ENCODE measurements around the gene TTC28. TPM values are rescaled to one million over a fixed set of nuclear protein-coding genes. Genes with fewer than 3 reads are reported as not detected.
A peak's percentile ranks its signal among the peaks of the same experiment; 100 is the strongest.
"Not testable (repeated sequence)": the region's sequence is repeated elsewhere in the genome, so short reads cannot be mapped to it uniquely, and the experiment has no call there.

Gene TTC28
- total and polyA plus RNA-seq, 4 donors = 3.1 to 74.9 (median 26.1) TPM

- H3K9me3 ChIP-seq (ENCODE audit: control insufficient read depth, low read length) = no peaks in the 10 kb centered on the region
- no peaks in the 10 kb centered on the region for H3K4me1 ChIP-seq (ENCODE audit: control insufficient read depth in 1 of 2, insufficient read depth in 2 of 2, low read length in 2 of 2)
- intact Hi-C loops (cut with DNase I) = no loop called here
- ATAC-seq (ENCODE audit: low FRiP score) (no peak), DNase-seq (no peak)
- H3K27me3 ChIP-seq (ENCODE audit: control insufficient read depth in 1 of 2, insufficient read depth in 2 of 2, low read length in 1 of 2) = no peaks in the 10 kb centered on the region
- H3K27ac ChIP-seq (ENCODE audit: low read depth in 1 of 2, low read length in 2 of 2) = no peak overlapping the region
- H3K36me3 ChIP-seq (ENCODE audit: control insufficient read depth in 1 of 2, insufficient read depth in 2 of 2, low read length in 1 of 2) = no peaks in the 10 kb centered on the region
- no peak overlapping the region for H3K4me3 ChIP-seq (ENCODE audit: low read length in 2 of 2)
These were observed 51.8 kb downstream of the TTC28 start for GRCh38 chr22:28627791-28628190.

- Histone ChIP-seq H3K27me3 (ENCODE audit: control insufficient read depth in 1 of 2, insufficient read depth in 2 of 2, low read length in 1 of 2) (no peaks in the 10 kb centered on the region), H3K4me1 (ENCODE audit: control insufficient read depth in 1 of 2, insufficient read depth in 2 of 2, low read length in 2 of 2) (no peaks in the 10 kb centered on the region), H3K27ac (ENCODE audit: low read depth in 1 of 2, low read length in 2 of 2) (no peak overlapping the region), H3K9me3 (ENCODE audit: control insufficient read depth, low read length) (no peaks in the 10 kb centered on the region), H3K4me3 (ENCODE audit: low read length in 2 of 2) (no peak overlapping the region), H3K36me3 (ENCODE audit: control insufficient read depth in 1 of 2, insufficient read depth in 2 of 2, low read length in 1 of 2) (no peaks in the 10 kb centered on the region)
- intact Hi-C loops (cut with DNase I) = no loop called here
- no peak for DNase-seq
- 28 to 47% methylated on average over 5 of the region's 5 CpGs for WGBS, 2 donors
- ATAC-seq (ENCODE audit: low FRiP score) = no peak
These were observed 59.3 kb downstream of the TTC28 start for GRCh38 chr22:28620244-28620922.

GRCh38 chr22:28619236-28619635 is 60.4 kb downstream of the TTC28 start:
- Histone ChIP-seq H3K4me1 (ENCODE audit: control insufficient read depth in 1 of 2, insufficient read depth in 2 of 2, low read length in 2 of 2) (no peaks in the 10 kb centered on the region), H3K36me3 (ENCODE audit: control insufficient read depth in 1 of 2, insufficient read depth in 2 of 2, low read length in 1 of 2) (no peaks in the 10 kb centered on the region), H3K4me3 (ENCODE audit: low read length in 2 of 2) (no peak overlapping the region), H3K27me3 (ENCODE audit: control insufficient read depth in 1 of 2, insufficient read depth in 2 of 2, low read length in 1 of 2) (no peaks in the 10 kb centered on the region), H3K9me3 (ENCODE audit: control insufficient read depth, low read length) (no peaks in the 10 kb centered on the region), H3K27ac (ENCODE audit: low read depth in 1 of 2, low read length in 2 of 2) (no peak overlapping the region)
- 93 to 97% methylated on average over 2 of the region's 2 CpGs for WGBS, 2 donors
- no peak for DNase-seq
- no peak for ATAC-seq (ENCODE audit: low FRiP score)
- intact Hi-C loops (cut with DNase I) = no loop called here

GRCh38 chr22:28615423-28615822 is 64.2 kb downstream of the TTC28 start:
- H3K9me3 ChIP-seq (ENCODE audit: control insufficient read depth, low read length); H3K4me1 ChIP-seq (ENCODE audit: control insufficient read depth in 1 of 2, insufficient read depth in 2 of 2, low read length in 2 of 2); H3K4me3 ChIP-seq (ENCODE audit: low read length in 2 of 2); H3K27ac ChIP-seq (ENCODE audit: low read depth in 1 of 2, low read length in 2 of 2); ATAC-seq (ENCODE audit: low FRiP score); intact Hi-C loops (cut with DNase I); DNase-seq; H3K27me3 ChIP-seq (ENCODE audit: control insufficient read depth in 1 of 2, insufficient read depth in 2 of 2, low read length in 1 of 2); H3K36me3 ChIP-seq (ENCODE audit: control insufficient read depth in 1 of 2, insufficient read depth in 2 of 2, low read length in 1 of 2): not testable (repeated sequence)
- 93 to 94% methylated on average over 4 of the region's 4 CpGs for WGBS, 2 donors

- Histone ChIP-seq H3K9me3 (ENCODE audit: control insufficient read depth, low read length) (no peaks in the 10 kb centered on the region), H3K4me3 (ENCODE audit: low read length in 2 of 2) (no peak overlapping the region), H3K36me3 (ENCODE audit: control insufficient read depth in 1 of 2, insufficient read depth in 2 of 2, low read length in 1 of 2) (no peaks in the 10 kb centered on the region), H3K27me3 (ENCODE audit: control insufficient read depth in 1 of 2, insufficient read depth in 2 of 2, low read length in 1 of 2) (no peaks in the 10 kb centered on the region), H3K4me1 (ENCODE audit: control insufficient read depth in 1 of 2, insufficient read depth in 2 of 2, low read length in 2 of 2) (peaks cover 0 to 5% of the 10 kb centered on the region in 2 donors), H3K27ac (ENCODE audit: low read depth in 1 of 2, low read length in 2 of 2) (no peak overlapping the region)
- ATAC-seq (ENCODE audit: low FRiP score) (no peak), DNase-seq (no peak)
- 90% methylated on average over 5 of the region's 5 CpGs for WGBS, 2 donors
- intact Hi-C loops (cut with DNase I) = loop anchor here (10.0 kb wide), 3 partner anchors 425 to 635 kb away; no protein-coding TSS in a partner anchor
These were observed 69.7 kb downstream of the TTC28 start for GRCh38 chr22:28609921-28610320.

- H3K27ac ChIP-seq (ENCODE audit: low read depth in 1 of 2, low read length in 2 of 2) = no peak overlapping the region
- 27 to 48% methylated on average over 2 of the region's 2 CpGs for WGBS, 2 donors
These were observed 71.1 kb downstream of the TTC28 start for GRCh38 chr22:28608546-28608945.

GRCh38 chr22:28607795-28608194 is 71.8 kb downstream of the TTC28 start:
- ATAC-seq (ENCODE audit: low FRiP score) = no peak
- intact Hi-C loops (cut with DNase I) = loop anchor here (10.0 kb wide), 3 partner anchors 427 to 637 kb away; no protein-coding TSS in a partner anchor
- H3K4me1 ChIP-seq (ENCODE audit: control insufficient read depth in 1 of 2, insufficient read depth in 2 of 2, low read length in 2 of 2) = peaks cover 0 to 5% of the 10 kb centered on the region in 2 donors

More at GRCh38 chr22:28608546-28608945, 71.1 kb downstream of the TTC28 start:
- no peak for DNase-seq
- no peak overlapping the region for H3K4me3 ChIP-seq (ENCODE audit: low read length in 2 of 2)
- H3K4me1 ChIP-seq (ENCODE audit: control insufficient read depth in 1 of 2, insufficient read depth in 2 of 2, low read length in 2 of 2) = peaks cover 0 to 5% of the 10 kb centered on the region in 2 donors
- no peak for ATAC-seq (ENCODE audit: low FRiP score)
- H3K36me3 ChIP-seq (ENCODE audit: control insufficient read depth in 1 of 2, insufficient read depth in 2 of 2, low read length in 1 of 2) = no peaks in the 10 kb centered on the region
- H3K9me3 ChIP-seq (ENCODE audit: control insufficient read depth, low read length) = no peaks in the 10 kb centered on the region
- no peaks in the 10 kb centered on the region for H3K27me3 ChIP-seq (ENCODE audit: control insufficient read depth in 1 of 2, insufficient read depth in 2 of 2, low read length in 1 of 2)
- intact Hi-C loops (cut with DNase I) = loop anchor here (10.0 kb wide), 3 partner anchors 426 to 636 kb away; no protein-coding TSS in a partner anchor

GRCh38 chr22:28604966-28605761 is 74.5 kb downstream of the TTC28 start:
- 82 to 88% methylated on average over 2 of the region's 2 CpGs for WGBS, 2 donors
- ATAC-seq (ENCODE audit: low FRiP score) = no peak
- Histone ChIP-seq H3K9me3 (ENCODE audit: control insufficient read depth, low read length) (no peaks in the 10 kb centered on the region), H3K36me3 (ENCODE audit: control insufficient read depth in 1 of 2, insufficient read depth in 2 of 2, low read length in 1 of 2) (no peaks in the 10 kb centered on the region), H3K4me1 (ENCODE audit: control insufficient read depth in 1 of 2, insufficient read depth in 2 of 2, low read length in 2 of 2) (peaks cover 0 to 5% of the 10 kb centered on the region in 2 donors), H3K27me3 (ENCODE audit: control insufficient read depth in 1 of 2, insufficient read depth in 2 of 2, low read length in 1 of 2) (no peaks in the 10 kb centered on the region), H3K27ac (ENCODE audit: low read depth in 1 of 2, low read length in 2 of 2) (no peak overlapping the region), H3K4me3 (ENCODE audit: low read length in 2 of 2) (no peak overlapping the region)
- intact Hi-C loops (cut with DNase I) = loop anchor here (10.0 kb wide), 3 partner anchors 430 to 640 kb away; no protein-coding TSS in a partner anchor
- no peak for DNase-seq

More at GRCh38 chr22:28607795-28608194, 71.8 kb downstream of the TTC28 start:
- Histone ChIP-seq H3K27me3 (ENCODE audit: control insufficient read depth in 1 of 2, insufficient read depth in 2 of 2, low read length in 1 of 2) (no peaks in the 10 kb centered on the region), H3K36me3 (ENCODE audit: control insufficient read depth in 1 of 2, insufficient read depth in 2 of 2, low read length in 1 of 2) (no peaks in the 10 kb centered on the region), H3K9me3 (ENCODE audit: control insufficient read depth, low read length) (no peaks in the 10 kb centered on the region), H3K27ac (ENCODE audit: low read depth in 1 of 2, low read length in 2 of 2) (peak overlapping the region in 1 of 2 donors; percentile 57), H3K4me3 (ENCODE audit: low read length in 2 of 2) (no peak overlapping the region)
- DNase-seq = no peak
